Measurements from ENCODE around the gene SOX6.

DNA sequence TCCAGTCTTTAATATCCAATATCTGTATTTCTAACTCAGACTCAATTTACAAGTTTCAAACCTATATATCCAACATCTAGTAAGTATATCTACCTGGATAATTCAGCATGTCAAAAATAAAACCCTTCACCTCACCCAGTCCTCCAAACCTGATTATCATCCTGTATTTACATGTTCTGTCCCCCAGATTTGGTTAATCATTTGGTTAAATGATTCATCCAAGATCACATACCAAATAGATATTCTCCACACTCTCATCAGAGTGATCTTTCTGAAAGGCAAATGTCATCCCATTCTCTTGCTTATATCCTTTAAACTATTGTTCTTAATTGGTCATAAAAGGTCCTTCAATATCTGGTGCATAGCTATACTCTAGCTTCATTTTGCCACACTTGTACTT is 199.0 kb downstream of the SOX6 start:
- TF ChIP-seq, protein P1, sequence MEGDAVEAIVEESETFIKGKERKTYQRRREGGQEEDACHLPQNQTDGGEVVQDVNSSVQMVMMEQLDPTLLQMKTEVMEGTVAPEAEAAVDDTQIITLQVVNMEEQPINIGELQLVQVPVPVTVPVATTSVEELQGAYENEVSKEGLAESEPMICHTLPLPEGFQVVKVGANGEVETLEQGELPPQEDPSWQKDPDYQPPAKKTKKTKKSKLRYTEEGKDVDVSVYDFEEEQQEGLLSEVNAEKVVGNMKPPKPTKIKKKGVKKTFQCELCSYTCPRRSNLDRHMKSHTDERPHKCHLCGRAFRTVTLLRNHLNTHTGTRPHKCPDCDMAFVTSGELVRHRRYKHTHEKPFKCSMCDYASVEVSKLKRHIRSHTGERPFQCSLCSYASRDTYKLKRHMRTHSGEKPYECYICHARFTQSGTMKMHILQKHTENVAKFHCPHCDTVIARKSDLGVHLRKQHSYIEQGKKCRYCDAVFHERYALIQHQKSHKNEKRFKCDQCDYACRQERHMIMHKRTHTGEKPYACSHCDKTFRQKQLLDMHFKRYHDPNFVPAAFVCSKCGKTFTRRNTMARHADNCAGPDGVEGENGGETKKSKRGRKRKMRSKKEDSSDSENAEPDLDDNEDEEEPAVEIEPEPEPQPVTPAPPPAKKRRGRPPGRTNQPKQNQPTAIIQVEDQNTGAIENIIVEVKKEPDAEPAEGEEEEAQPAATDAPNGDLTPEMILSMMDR (IDR thresholded peaks at IDR 0.05): no peak
- TF ChIP-seq POLR2A (IDR thresholded peaks at IDR 0.05): no peak
- TF ChIP-seq POLR2AphosphoS5 (IDR thresholded peaks at IDR 0.05): no peak

Data from prostate gland (tissue), 2 donors.